Fibroblast of pulmonary artery (primary cell): ENCODE results near the gene ESF1.
A peak's percentile ranks its signal among the peaks of the same experiment; 100 is the strongest.

Experiments used
- DNase-seq: peaks from one replicate; pipeline ENCODE4 v3.0.0-alpha.2; 2010; ENCODE audit warnings: low read depth
- H3K4me3 ChIP-seq: replicated peaks from 2 replicates; pipeline ENCODE4 v1.5.1; 2011; ENCODE audit warnings: low read depth, mild to moderate bottlenecking, control low read depth, low read length, moderate library complexity
- CTCF ChIP-seq: IDR thresholded peaks from 2 replicates; pipeline ENCODE4 v1.5.1; 2011; ENCODE audit warnings: mild to moderate bottlenecking, control low read depth, low read length, inconsistent platforms; ENCODE audit errors: missing control alignments

Gene ESF1

GRCh38 chr20:13681248-13682125, 103.2 kb downstream of the ESF1 start:
- DNase-seq, result no peak
- TF ChIP-seq CTCF, result no peak
- H3K4me3 ChIP-seq, result no peak overlapping the region

DNA sequence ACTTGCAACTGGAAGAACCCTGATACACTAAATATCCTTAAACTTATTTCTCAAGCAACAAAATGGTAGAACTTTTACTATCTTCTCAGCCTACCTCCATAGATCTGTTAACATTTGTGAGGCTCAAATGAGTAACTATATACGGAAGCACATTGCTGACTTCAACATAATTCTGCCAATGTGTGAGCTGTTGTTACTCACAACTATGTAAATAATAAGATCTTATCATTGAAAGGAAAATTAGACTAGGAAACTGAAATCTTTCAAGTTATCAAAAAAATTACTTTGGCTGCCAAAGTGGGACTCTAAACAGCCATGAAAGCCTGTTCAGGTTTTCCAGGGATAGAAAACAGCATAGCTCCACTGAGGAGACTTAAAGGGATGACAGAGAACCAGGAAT, 105.8 kb downstream of the ESF1 start:
- TF ChIP-seq CTCF, result no peak
- H3K4me3 ChIP-seq, result no peak overlapping the region
- DNase-seq, result no peak

- TF ChIP-seq CTCF, result no peak
- no peak for DNase-seq
- H3K4me3 ChIP-seq, result no peak overlapping the region
Observed at GRCh38 chr20:13677241-13677640, 107.5 kb downstream of the ESF1 start.

DNA sequence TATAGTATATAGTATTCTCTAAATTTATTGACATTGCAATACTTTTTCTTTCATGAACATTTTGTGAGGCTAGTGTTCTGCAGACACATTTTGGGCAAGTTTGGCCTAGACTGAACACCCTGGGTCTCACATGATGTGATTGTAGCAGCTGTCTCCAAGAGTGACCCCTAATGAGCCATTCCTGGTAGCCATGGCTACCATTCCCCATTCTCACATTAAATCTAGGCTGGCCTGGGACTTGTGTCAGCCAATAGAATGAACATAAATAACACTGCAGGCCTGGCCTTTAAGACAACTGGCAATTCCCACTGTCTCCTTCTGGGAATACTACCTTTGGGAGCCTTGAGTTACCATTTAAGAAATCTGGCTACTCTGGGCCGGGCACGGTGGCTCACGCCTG, 108.0 kb downstream of the ESF1 start:
- DNase-seq, result no peak
- no peak for TF ChIP-seq CTCF
- no peak overlapping the region for H3K4me3 ChIP-seq

DNA sequence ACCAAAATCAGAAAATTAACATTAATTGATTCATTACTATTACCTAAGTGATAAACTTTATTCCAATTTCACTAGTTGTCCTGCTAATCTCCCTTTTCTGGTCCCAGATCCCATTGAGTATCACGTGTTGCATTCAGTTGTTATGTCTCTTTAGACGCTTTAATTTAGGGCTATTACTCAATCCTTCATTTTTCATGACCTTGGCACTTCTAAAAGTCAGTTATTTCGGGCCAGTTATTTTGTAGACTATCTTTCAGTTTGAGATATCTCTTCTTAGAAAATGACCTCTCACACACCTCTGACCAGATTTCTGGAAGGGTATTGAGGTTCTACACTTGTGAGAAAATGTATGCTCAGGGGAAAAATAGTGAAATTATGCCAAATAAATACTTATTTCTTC, 112.0 kb downstream of the ESF1 start:
- no peak for TF ChIP-seq CTCF

DNA sequence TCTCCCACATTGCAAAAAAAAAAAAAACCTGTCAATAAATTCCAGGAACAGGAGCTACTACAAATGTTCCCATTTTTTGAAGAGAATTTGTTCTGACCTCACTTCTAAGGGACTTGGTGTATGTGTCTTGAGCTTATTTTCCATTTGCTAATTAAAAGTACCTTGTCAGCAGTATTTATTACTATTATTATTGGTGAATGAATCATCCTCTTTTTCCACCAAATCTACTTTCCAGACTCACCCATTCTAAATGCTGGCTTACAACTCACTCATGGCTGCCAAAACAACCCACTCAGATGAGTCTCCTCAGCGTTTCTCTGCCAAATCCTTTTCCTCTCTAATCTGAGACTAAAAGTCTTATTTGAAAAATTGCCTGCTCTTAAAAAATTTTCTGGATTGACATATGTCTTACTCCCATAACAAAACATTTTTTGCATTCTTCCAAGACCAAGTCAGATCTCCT, 112.8 kb downstream of the ESF1 start:
- H3K4me3 ChIP-seq, result no peak overlapping the region
- peak; percentile 69 for DNase-seq
- TF ChIP-seq CTCF, result no peak

More for the DNA sequence above, 112.0 kb downstream of the ESF1 start:
- no peak overlapping the region for H3K4me3 ChIP-seq
- no peak for DNase-seq

DNA sequence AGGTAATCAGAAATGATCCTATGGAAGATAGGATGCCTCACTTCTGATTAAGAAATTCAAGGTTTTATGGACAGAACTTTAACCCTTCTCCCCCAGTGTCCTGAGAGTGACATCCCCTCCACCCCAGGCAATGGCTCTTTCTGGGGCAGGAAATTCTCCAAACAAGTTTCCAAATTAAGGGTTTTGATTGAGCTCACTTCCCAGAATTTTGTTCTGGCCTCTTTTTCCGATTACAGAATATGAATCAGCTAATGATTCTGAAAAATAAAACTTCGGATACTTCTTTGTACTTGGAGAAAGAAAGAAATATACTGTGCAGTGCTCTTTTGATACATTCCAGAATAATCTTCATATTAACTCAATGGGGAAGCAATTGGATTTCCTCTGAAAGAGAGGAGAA, 113.2 kb downstream of the ESF1 start:
- DNase-seq, result no peak
- no peak overlapping the region for H3K4me3 ChIP-seq
- no peak for TF ChIP-seq CTCF
